ENCODE measurements around the gene ABCA2. TPM values are rescaled to one million over a fixed set of nuclear protein-coding genes. Genes with fewer than 3 reads are reported as not detected.

The ABCA2 gene
- total and polyA plus RNA-seq, 4 donors, result 13.4 to 39.0 (median 16.5) TPM

DNA sequence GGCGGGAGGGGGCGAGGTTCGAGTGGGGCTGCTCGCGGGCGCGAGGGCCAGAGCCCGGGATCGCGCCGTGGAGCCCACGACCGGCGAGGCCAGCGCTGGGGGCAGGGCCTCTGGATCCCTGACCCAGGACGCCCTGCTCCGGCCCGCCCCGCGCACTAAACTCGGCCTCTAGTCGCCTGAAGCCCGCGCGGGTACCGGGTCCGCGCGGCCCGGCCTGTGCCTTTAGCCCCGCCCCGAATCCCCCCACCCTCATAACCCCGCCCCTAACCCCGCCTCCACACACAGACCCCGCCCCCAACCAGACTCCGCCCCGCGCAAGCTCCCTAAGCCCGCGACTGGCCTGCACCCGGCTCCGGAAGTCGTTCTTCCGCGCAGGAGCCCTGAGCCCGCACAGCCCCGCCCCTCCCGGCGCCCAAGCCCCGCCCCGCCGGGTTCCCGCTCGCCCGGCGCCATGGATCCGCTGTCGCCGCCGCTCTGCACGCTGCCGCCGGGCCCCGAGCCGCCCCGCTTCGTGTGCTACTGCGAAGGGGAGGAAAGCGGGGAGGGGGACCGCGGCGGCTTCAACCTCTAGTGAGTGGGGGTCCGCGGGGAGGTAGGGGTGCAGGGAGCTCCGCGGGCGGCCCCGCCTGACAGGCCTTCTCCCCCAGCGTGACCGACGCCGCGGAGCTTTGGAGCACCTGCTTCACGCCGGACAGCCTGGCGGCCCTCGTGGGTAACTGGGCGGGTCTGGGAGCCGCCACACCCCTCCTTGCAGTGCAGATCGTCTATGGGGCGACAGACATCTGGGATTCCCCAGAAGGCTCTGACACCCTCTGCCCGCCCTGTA, 35.8 kb downstream of the ABCA2 start, which contains the start of gene PAXX:
PAXX (plus strand) TSS at position 430 of the 826 bp plus-strand sequence; CDS start at position 452, 22 bp downstream.
- Histone ChIP-seq H3K9me3 (ENCODE audit: control insufficient read depth in 4 of 4, insufficient read depth in 3 of 4, low read length in 3 of 4) (no peaks in the 10 kb centered on the region), H3K27ac (ENCODE audit: low read depth in 1 of 2, low read length in 1 of 2) (peak within 1 kb of the TSS; percentile 34 to 85), H3K4me3 (peak within 1 kb of the TSS; percentile 66), H3K4me1 (ENCODE audit: control insufficient read depth in 5 of 5, insufficient read depth in 5 of 5, low read length in 5 of 5) (peaks cover 0 to 34% (median 13%) of the 10 kb centered on the region in 5 donors), H3K9ac (ENCODE audit: insufficient read depth in 1 of 2, low read length in 2 of 2) (no peak within 1 kb of the TSS), H3K36me3 (ENCODE audit: control insufficient read depth in 4 of 4, insufficient read depth in 4 of 4, low read length in 4 of 4) (peaks cover 0 to 13% (median 0%) of the 10 kb centered on the region in 4 donors), H3K27me3 (ENCODE audit: control insufficient read depth in 3 of 3, insufficient read depth in 3 of 3, low read length in 2 of 3) (no peaks in the 10 kb centered on the region)
- peak; percentile 89 to 92 (median 91) for DNase-seq
- WGBS, 2 donors, result 1 to 2% methylated on average over 59 to 92 of the region's 92 CpGs
- TF ChIP-seq, protein P1, sequence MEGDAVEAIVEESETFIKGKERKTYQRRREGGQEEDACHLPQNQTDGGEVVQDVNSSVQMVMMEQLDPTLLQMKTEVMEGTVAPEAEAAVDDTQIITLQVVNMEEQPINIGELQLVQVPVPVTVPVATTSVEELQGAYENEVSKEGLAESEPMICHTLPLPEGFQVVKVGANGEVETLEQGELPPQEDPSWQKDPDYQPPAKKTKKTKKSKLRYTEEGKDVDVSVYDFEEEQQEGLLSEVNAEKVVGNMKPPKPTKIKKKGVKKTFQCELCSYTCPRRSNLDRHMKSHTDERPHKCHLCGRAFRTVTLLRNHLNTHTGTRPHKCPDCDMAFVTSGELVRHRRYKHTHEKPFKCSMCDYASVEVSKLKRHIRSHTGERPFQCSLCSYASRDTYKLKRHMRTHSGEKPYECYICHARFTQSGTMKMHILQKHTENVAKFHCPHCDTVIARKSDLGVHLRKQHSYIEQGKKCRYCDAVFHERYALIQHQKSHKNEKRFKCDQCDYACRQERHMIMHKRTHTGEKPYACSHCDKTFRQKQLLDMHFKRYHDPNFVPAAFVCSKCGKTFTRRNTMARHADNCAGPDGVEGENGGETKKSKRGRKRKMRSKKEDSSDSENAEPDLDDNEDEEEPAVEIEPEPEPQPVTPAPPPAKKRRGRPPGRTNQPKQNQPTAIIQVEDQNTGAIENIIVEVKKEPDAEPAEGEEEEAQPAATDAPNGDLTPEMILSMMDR (IDR thresholded peaks at IDR 0.05; ENCODE audit: control extremely low read depth, extremely low read depth), result no peak
- ATAC-seq (ENCODE audit: insufficient read depth, low FRiP score), result peak; percentile 90

DNA sequence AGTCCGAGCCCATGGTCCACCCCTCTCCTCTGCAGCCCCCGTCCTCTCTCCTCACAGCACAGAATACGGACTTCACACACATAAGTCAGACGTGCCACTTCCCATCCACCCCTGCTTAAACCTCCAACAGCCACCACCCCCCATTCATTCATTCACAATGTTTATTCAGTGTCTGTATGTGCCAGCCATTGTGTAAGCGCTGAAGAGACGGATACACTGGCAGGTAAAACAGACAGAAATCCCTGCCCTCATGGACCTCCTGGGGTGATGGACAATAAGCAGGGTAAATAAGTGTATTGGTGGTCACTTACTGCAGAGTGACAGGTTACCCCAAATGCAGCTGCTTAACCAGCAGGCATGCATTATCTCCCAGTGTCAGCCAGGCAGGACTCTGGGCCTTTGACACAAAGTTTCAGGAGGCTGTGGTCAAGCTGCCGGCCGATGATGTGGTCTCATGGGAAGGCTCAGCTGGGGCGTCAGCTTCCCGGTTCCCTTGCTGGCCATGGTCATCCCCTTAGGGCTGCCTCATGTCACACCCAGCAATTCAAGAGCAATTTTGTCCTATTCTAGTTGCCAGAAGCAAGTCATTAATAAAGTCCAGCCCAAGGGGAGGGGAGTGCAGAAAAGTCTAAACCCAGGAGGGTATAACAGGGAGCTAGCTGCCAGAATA, 37.7 kb downstream of the ABCA2 start:
- Histone ChIP-seq H3K9me3 (ENCODE audit: control insufficient read depth in 4 of 4, insufficient read depth in 3 of 4, low read length in 3 of 4) (no peaks in the 10 kb centered on the region), H3K9ac (ENCODE audit: insufficient read depth in 1 of 2, low read length in 2 of 2) (no peak overlapping the region), H3K4me3 (no peak overlapping the region), H3K27ac (ENCODE audit: low read depth in 1 of 2, low read length in 1 of 2) (no peak overlapping the region), H3K27me3 (ENCODE audit: control insufficient read depth in 3 of 3, insufficient read depth in 3 of 3, low read length in 2 of 3) (peaks cover 0 to 9% (median 5%) of the 10 kb centered on the region in 3 donors), H3K36me3 (ENCODE audit: control insufficient read depth in 4 of 4, insufficient read depth in 4 of 4, low read length in 4 of 4) (peaks cover 0 to 13% (median 0%) of the 10 kb centered on the region in 4 donors), H3K4me1 (ENCODE audit: control insufficient read depth in 5 of 5, insufficient read depth in 5 of 5, low read length in 5 of 5) (peaks cover 0 to 19% (median 4%) of the 10 kb centered on the region in 5 donors)
- TF ChIP-seq, protein P1 (IDR thresholded peaks at IDR 0.05; ENCODE audit: control extremely low read depth, extremely low read depth), result no peak
- DNase-seq (no peak), ATAC-seq (ENCODE audit: insufficient read depth, low FRiP score) (no peak)
- WGBS, 2 donors, result 72 to 81% methylated on average over 10 of the region's 10 CpGs

DNA sequence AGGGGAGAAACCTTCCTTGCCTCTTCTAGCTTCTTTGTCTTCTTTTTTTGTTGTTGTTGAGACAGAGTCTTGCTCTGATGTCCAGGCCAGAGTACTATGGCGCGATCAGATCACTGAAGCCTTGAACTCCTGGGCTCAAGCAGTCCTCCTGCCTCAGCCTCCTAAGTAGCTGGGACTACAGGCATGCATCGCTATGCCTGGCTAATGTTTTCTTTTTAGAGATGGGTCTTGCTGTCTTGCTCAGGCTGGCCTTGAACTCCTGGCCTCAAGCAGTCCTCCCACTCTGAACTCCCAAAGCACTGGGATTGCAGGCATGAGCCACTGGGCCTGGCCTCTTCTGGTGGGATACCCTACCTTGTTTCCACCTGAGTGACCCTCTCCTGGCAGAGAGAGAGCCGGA, 39.2 kb downstream of the ABCA2 start:
- H3K4me3 ChIP-seq, result no peak overlapping the region
- no peak overlapping the region for H3K9ac ChIP-seq (ENCODE audit: insufficient read depth in 1 of 2, low read length in 2 of 2)
- H3K4me1 ChIP-seq (ENCODE audit: control insufficient read depth in 5 of 5, insufficient read depth in 5 of 5, low read length in 5 of 5), result peaks cover 0 to 16% (median 4%) of the 10 kb centered on the region in 5 donors
- H3K27ac ChIP-seq (ENCODE audit: low read depth in 1 of 2, low read length in 1 of 2), result no peak overlapping the region
- TF ChIP-seq, protein P1 (IDR thresholded peaks at IDR 0.05; ENCODE audit: control extremely low read depth, extremely low read depth), result no peak
- peaks cover 2 to 22% (median 11%) of the 10 kb centered on the region in 3 donors for H3K27me3 ChIP-seq (ENCODE audit: control insufficient read depth in 3 of 3, insufficient read depth in 3 of 3, low read length in 2 of 3)
- WGBS, 2 donors, result 97 to 98% methylated on average over 4 of the region's 4 CpGs
- ATAC-seq (ENCODE audit: insufficient read depth, low FRiP score) (no peak), DNase-seq (no peak)
- peaks cover 0 to 2% (median 0%) of the 10 kb centered on the region in 4 donors for H3K9me3 ChIP-seq (ENCODE audit: control insufficient read depth in 4 of 4, insufficient read depth in 3 of 4, low read length in 3 of 4)
- H3K36me3 ChIP-seq (ENCODE audit: control insufficient read depth in 4 of 4, insufficient read depth in 4 of 4, low read length in 4 of 4), result peaks cover 0 to 2% (median 0%) of the 10 kb centered on the region in 4 donors
